Keratinocyte (primary cell): ENCODE data around the gene NXPH4.
A peak's percentile ranks its signal among the peaks of the same experiment; 100 is the strongest.

Experiments used
- CTCF ChIP-seq, 3 experiments: IDR thresholded peaks in 1 of 3; conservative IDR thresholded peaks in 1 of 3; optimal IDR thresholded peaks in 1 of 3; 2 replicates in 2 of 3; 3 replicates in 1 of 3; pipeline versions ENCODE3 to v1.5.1; 2011; ENCODE audit warnings: low read length in 3 of 3, mild to moderate bottlenecking in 3 of 3, moderate library complexity in 2 of 3, control low read depth in 1 of 3, inconsistent platforms in 1 of 3; ENCODE audit not compliant: insufficient read depth in 2 of 3; ENCODE audit errors: extremely low read depth in 1 of 3
- EZH2 ChIP-seq: IDR thresholded peaks from one replicate; pipeline ENCODE4 v1.6.1; 2012; ENCODE audit warnings: inconsistent platforms, mild to moderate bottlenecking, low read length, moderate library complexity

DNA sequence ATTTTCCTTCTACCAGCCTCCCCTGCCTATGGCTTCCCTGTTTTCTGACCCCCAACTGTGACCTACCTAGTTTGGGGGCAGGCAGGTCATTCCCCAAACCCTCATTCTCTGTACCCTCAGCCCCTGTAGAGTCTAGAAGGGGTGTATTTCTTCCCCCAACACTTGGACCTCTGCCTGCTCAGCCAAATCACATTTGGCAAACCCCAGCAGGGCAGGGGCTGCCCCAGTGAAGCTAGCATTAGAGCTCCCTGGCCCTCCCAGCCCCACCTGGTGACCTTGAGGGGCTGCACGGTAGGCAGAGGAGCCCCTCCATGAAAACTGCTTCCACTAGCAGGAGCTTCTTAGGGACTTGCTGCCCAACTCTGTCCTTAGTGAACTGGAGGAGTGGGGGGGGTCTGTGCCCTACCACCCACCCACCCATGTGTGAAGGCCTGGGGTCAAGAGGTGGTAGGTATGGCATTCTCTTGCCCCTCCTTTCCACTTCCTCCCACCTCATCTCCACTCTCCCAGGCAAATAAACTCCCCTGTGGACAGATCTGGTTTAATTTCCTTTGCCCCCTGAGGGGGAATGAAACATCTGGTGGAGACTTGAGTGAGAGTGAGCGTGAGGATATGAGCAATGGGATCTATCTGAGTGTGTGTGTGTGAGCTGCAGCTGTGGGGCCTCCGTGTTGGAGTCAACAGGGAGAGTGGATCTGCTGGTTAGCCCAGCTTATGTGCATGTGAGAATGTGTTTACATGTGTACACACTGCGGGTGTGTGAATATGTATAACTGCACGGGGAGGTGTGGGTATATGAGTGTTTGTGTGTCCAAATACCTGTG lies 1.6 kb downstream of the NXPH4 start:
- TF ChIP-seq CTCF (optimal IDR thresholded peaks at IDR 0.05 in 1 of 3, IDR thresholded peaks at IDR 0.05 in 1 of 3, conservative IDR thresholded peaks at IDR 0.05 in 1 of 3; ENCODE audit: extremely low read depth in 1 of 3, insufficient read depth in 2 of 3, low read length in 3 of 3) (no peak), EZH2 (peak; percentile 0)
